Peyer's patch (tissue), 4 donors: Measurements from ENCODE around the gene TBX18. TPM values are rescaled to one million over a fixed set of nuclear protein-coding genes. Genes with fewer than 3 reads are reported as not detected.

Experiments used
- DNase-seq, 3 donors: peaks; one replicate each; pipeline ENCODE4 v3.0.0-alpha.2; 2017 to 2019
- H3K27ac ChIP-seq, 4 donors: fragments of 200-600 bp; sonication (generic); one replicate each; pipeline ENCODE4 v1.5.1; 2016 to 2019
- H3K27me3 ChIP-seq, 2 donors: fragments of 200-600 bp; sonication (generic); one replicate each; pipeline ENCODE4 v1.5.1; 2019
- H3K36me3 ChIP-seq, 3 donors: fragments of 200-600 bp; sonication (generic); one replicate each; pipeline ENCODE4 v1.5.1; 2016 to 2019
- H3K4me1 ChIP-seq, 4 donors: fragments of 200-600 bp; sonication (generic); one replicate each; pipeline ENCODE4 v1.5.1; 2016 to 2019
- H3K4me3 ChIP-seq, 4 donors: fragments of 200-600 bp; sonication (generic); 1 replicate in 3 of 4; 2 replicates in 1 of 4; pipeline ENCODE4 v1.5.1; 2016 to 2019; ENCODE audit warnings: mild to moderate bottlenecking in 1 of 4
- H3K9me3 ChIP-seq, 4 donors: fragments of 200-600 bp; sonication (generic); one replicate each; pipeline ENCODE4 v1.5.1; 2016 to 2019; ENCODE audit warnings: mild to moderate bottlenecking in 1 of 4
- CTCF ChIP-seq, 6 experiments: fragments of 450-650 bp in 4 of 6; fragments of 200-600 bp in 2 of 6; sonication (generic) in 1 of 6; IDR thresholded peaks; one replicate each; pipeline ENCODE4 v1.5.1; 2017 to 2019; ENCODE audit warnings: antibody characterized with exemption in 6 of 6, mild to moderate bottlenecking in 3 of 6, moderate library complexity in 1 of 6
- POLR2A ChIP-seq, 2 donors: fragments of 450-650 bp; IDR thresholded peaks; one replicate each; pipeline ENCODE4 v1.5.1; 2017; ENCODE audit warnings: antibody characterized with exemption in 2 of 2, mild to moderate bottlenecking in 2 of 2, moderate library complexity in 2 of 2
- total RNA-seq, 4 donors: library from RNA; depleted of rRNA; stranded (reverse); fragments of >200 nt; gene quantifications; one replicate each; pipeline ENCODE4 v1.1.0, GENCODE V29; 2016

Gene TBX18
- total RNA-seq, 4 donors from 2014 or later, result 0.57 to 4.2 (median 1.9) TPM; not detected in 1

DNA sequence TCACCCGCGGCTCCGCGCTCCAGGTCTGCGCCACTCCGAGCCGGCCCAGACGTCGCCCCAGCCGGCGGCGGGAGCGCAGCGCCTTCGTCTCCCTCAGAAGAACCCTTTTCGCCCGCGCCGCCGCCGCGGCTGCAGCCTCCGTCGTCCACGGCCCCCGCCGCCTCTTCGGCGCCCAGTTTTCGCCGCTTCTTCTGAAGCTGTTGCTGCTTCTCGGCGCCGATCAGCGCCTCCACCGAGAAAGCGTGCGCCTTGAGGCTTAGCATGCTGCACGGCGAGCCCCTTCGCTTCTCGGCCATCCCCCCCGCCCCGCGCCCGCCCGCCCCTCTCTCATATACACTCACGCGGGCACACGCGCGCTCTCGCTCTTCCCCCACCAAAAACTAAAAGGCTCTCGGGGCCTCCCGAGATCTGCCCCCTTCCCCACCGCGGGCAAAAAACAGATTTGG lies 489 bp downstream of the TBX18 start:
- TF ChIP-seq POLR2A (IDR thresholded peaks at IDR 0.05), result no peak
- TF ChIP-seq CTCF (IDR thresholded peaks at IDR 0.05), result no peak
- Histone ChIP-seq H3K27ac (peak overlapping the region; percentile 10 to 52 (median 42)), H3K9me3 (peaks cover 0 to 3% (median 0%) of the 10 kb centered on the region in 4 donors), H3K4me1 (peaks cover 0 to 17% (median 0%) of the 10 kb centered on the region in 4 donors), H3K4me3 (peak overlapping the region; percentile 6 to 50 (median 31)), H3K36me3 (no peaks in the 10 kb centered on the region), H3K27me3 (peaks cover 0 to 44% of the 10 kb centered on the region in 2 donors)
- DNase-seq, result no peak

- peaks cover 0 to 38% of the 10 kb centered on the region in 2 donors for H3K27me3 ChIP-seq
- TF ChIP-seq CTCF (IDR thresholded peaks at IDR 0.05), result no peak
- TF ChIP-seq POLR2A (IDR thresholded peaks at IDR 0.05), result no peak
- peak overlapping the region; percentile 6 to 50 (median 31) for H3K4me3 ChIP-seq
- peak overlapping the region in 3 of 4 donors; percentile 10 to 52 (median 41) for H3K27ac ChIP-seq
- no peaks in the 10 kb centered on the region for H3K36me3 ChIP-seq
- peaks cover 0 to 17% (median 0%) of the 10 kb centered on the region in 4 donors for H3K4me1 ChIP-seq
- DNase-seq, result peak in 2 of 3 donors; percentile 47 to 48
- H3K9me3 ChIP-seq, result peaks cover 0 to 3% (median 0%) of the 10 kb centered on the region in 4 donors
Measured at GRCh38 chr6:84763003-84763885, 1.2 kb downstream of the TBX18 start.

DNA sequence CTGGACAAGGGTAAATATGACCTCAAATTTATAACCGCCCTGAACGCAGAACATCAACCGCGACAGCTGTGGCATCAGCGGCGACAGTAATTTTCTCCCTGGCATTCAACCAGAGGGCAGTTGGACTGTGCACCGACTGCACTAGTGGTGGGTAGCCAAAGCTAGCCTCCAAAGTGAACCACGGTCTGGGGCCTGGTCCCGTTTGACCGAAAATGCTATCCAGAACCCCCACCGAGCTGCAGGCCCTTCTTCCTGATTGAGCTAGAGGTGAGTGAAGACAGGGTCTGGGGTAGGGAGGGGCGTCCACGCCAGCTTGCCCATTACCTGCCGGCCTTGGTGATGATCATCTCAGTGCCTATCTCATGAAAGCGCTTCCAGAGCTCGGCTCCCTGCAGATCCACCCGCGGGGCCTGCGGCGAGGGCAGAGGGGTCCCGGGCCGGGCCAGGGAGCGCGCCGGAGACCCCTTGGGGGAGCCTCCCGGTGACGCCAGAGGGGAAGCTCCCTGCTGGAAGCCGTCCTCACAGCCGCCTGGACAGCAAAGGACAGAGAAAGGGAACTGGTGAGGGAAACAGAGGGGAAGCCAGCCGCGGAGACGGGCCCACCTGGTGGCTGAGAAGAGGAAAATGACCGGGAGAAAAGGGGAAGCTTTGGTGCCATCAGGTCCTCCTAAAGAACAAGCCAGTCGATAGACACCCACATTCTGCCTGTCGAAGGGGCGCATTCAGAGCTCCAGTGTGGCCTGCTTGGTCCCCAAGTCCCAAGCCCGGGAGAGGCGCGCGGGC lies 2.0 kb downstream of the TBX18 start:
- TF ChIP-seq CTCF (IDR thresholded peaks at IDR 0.05) (no peak), POLR2A (IDR thresholded peaks at IDR 0.05) (no peak)
- no peak for DNase-seq
- Histone ChIP-seq H3K27me3 (peaks cover 0 to 35% of the 10 kb centered on the region in 2 donors), H3K9me3 (peaks cover 0 to 3% (median 0%) of the 10 kb centered on the region in 4 donors), H3K4me3 (peak overlapping the region; percentile 6 to 50 (median 29)), H3K36me3 (no peaks in the 10 kb centered on the region), H3K27ac (peak overlapping the region in 2 of 4 donors; percentile 35 to 52), H3K4me1 (peaks cover 0 to 17% (median 0%) of the 10 kb centered on the region in 4 donors)

GRCh38 chr6:84758486-84758885 lies 5.9 kb downstream of the TBX18 start:
- Histone ChIP-seq H3K27me3 (peaks cover 0 to 10% of the 10 kb centered on the region in 2 donors), H3K4me3 (no peak overlapping the region)
- TF ChIP-seq POLR2A (IDR thresholded peaks at IDR 0.05) (no peak), CTCF (IDR thresholded peaks at IDR 0.05) (no peak)

GRCh38 chr6:84756877-84757276 lies 7.5 kb downstream of the TBX18 start:
- H3K27me3 ChIP-seq, result no peaks in the 10 kb centered on the region
- DNase-seq, result no peak
- no peaks in the 10 kb centered on the region for H3K9me3 ChIP-seq
- H3K36me3 ChIP-seq, result no peaks in the 10 kb centered on the region
- no peak for TF ChIP-seq POLR2A (IDR thresholded peaks at IDR 0.05)
- no peak for TF ChIP-seq CTCF (IDR thresholded peaks at IDR 0.05)
- no peak overlapping the region for H3K27ac ChIP-seq
- no peaks in the 10 kb centered on the region for H3K4me1 ChIP-seq
- no peak overlapping the region for H3K4me3 ChIP-seq

More at GRCh38 chr6:84758486-84758885, 5.9 kb downstream of the TBX18 start:
- Histone ChIP-seq H3K9me3 (no peaks in the 10 kb centered on the region), H3K27ac (no peak overlapping the region), H3K36me3 (no peaks in the 10 kb centered on the region), H3K4me1 (peaks cover 0 to 7% (median 0%) of the 10 kb centered on the region in 4 donors)
- no peak for DNase-seq
